HL-60 (cell line): Measurements from ENCODE around the gene PPA1.

Experiments
- CTCF ChIP-seq: IDR thresholded peaks from one replicate; pipeline ENCODE4 v1.5.1; 2011; ENCODE audit warnings: low read length, control low read depth, inconsistent platforms; ENCODE audit not compliant: insufficient read depth
- POLR2AphosphoS5 ChIP-seq: IDR thresholded peaks from 2 replicates; pipeline ENCODE4 v1.6.1; 2012; ENCODE audit warnings: low read depth

- TF ChIP-seq CTCF: no peak
- TF ChIP-seq POLR2AphosphoS5: no peak
Observed at GRCh38 chr10:70169011-70169410, 64.2 kb downstream of the PPA1 start.
